ENCODE results near the gene CHN1.

CHN1 gene

DNA sequence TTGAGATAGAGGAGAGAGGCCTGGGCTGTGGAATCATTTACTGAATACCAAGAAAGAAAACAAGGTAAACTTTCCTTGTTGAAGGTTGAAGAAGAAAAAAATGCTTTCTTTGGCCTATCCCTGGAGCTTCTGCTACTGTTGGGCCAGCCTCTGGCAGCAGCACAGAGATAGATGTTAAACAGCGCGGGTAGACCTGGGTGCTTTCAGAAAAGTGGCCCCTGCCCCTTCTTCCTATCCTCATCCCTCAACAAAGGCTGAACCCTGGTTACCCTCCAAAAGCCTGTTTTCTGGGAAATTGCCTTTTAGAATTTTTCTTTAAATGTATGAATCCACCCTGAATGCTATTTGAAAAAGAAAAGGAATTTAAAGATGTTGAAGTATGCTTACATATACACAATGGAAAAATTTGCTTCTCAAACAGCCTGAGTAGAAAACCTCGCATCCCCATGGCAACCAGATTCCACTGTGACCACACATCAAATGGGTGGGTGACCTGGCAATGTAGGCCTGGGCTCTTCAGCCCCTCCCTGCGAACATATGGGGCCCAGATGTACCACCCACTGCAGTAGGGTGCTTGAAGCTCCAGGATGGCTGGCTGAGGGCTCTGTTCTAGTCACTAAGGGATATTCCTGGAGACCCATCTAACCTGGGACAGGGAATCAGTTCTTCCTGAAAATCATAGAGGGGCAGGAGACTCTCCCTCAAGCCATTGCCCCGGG is 217.5 kb downstream of the CHN1 start:
- peak; percentile 33 for DNase-seq (ENCODE audit: low spot score)

DNA sequence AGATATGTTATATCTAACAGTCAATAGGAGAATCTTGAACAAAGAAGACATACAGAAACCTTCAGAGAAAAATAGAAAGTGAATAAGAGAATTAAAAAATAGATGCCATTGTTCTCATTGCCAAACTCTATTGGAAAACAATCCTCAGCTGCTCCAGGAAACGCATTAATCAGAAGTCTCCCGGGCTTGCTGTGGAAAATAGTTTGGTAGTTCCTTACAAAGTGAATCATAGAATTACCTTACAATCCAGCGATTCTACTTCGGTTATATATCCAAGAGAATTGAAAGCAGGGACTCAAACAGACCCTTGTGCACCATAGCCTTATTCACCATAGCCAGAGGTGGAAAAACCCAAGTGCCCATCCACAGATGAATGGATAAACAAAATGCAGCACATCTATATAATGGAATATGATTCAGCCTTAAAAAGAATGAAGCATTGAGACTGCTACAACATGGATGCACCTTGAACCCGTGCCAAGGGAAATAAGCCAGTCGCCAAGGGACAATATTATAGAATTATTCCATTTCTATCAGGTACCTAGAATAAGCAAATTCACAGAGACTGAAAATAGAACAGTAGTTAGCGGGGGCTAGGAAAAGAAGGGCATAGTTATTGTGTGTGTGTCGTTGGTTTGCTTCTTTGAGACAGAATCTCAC is 219.0 kb downstream of the CHN1 start:
- no peak for DNase-seq (ENCODE audit: low spot score)

DNA sequence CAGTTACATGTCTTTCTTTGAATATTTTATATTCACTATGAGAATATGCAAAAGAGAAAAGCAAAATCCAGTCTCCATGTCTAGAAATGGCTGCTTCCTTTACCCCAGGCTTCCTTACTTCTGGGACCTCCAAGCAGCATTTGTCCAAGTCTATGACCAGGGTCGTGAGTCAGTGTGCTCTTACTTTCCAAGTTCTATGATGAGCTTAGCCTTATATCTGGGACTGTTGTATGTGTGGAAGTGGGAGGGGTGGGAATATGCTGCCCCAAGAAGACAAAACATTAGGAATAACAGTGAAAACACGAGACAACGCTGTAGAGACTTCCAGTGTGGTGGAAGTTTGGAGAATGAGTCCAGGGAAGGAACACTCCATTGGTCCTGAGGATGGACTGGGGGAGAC is 219.7 kb downstream of the CHN1 start:
- DNase-seq (ENCODE audit: low spot score): no peak

DNA sequence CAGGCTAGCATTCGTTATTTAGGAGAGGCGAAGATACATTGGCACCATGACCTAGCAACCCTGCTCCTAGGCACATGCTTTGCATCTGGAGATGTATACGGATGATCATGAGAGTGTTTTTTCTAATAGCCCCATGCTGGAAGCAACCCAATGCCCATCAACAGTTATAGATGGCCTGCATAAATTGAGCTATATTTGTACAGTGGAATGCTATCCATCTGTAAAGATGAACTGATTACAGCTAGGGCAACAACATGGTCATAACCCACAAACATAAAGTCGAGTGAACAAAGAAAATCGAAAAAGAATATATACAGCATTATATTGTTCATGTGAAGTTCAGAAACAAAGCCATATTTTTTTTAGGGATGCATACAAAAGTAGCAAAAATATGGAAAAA is 220.3 kb downstream of the CHN1 start:
- no peak for DNase-seq (ENCODE audit: low spot score)

DNA sequence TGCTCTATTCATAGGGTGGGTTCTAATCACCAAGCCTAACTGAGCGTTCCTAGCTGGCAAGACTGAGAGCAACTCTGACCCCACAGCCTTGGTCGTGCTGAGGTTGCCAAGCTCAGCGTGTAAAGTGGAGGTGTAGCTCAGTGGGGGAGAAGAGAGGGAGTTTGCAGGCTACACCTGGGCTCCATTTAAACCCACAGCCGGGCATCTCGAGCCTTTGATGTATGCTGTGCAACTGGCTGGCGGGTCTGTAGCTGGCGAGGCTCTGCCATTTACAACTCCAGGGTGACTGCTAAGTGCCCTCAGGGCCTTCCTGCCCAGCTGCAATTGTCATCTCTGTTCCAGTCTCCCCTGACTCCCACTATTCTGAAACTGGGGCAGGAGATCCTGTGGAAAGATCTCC is 220.9 kb downstream of the CHN1 start:
- no peak for DNase-seq (ENCODE audit: low spot score)

DNA sequence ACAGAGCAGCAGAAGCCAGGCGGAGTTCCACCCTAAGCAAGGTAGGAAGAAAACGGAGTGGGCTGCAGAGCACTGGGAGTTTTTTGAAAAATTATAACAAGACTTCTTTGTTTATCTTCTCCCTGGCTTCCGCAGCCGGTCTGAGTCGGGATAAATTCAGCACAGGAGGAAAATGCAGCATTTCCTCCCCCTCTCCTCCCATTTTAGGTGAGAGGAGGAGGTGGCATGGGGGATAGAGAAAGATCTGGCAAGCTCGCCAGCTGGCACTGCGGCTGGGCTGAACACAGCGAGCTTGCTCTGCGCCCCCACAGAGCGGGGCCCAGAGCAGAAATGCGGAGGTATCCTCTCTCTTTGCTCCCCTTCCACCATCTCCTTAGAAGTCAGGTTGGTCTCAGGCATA is 223.2 kb downstream of the CHN1 start:
- DNase-seq (ENCODE audit: low spot score): no peak

DNA sequence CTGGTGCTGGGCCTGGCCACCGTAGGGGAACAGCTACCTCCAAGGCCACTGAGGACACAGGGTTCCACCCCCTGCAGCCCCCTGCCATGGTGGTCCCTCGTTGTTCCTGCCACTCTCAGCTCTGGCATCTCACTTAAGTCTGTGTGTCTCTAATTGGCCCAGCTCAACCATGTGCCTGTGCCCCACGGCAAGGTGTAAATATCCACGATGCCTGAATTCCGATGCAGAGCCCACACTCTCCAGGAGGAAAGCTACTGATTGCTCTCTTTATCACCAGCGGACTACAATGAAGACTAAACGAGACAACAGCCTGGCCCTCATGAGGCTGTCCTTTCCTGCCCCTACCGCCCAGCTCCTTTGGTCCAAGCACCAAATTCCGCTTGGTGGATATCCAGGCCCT is 223.9 kb downstream of the CHN1 start:
- DNase-seq (ENCODE audit: low spot score): no peak

DNA sequence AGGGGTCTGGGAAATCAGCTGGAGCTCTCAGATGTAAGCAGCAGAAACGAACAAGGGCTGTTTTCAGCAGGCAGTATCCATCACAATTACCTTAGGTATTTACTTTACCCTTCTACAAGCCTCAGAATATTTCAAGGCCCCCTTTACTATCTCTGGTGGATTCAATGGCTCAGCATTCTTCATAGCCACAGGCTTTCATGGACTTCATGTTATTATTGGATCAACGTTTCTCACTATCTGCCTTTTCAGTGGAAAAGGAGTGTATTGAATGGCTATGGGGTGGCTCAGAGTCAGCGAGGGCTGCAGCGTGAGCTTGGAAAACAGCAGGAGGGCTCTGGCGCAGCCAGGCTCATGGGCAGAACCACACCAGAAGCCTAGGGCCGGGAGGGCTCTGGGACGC is 224.3 kb downstream of the CHN1 start:
- no peak for DNase-seq (ENCODE audit: low spot score)

DNA sequence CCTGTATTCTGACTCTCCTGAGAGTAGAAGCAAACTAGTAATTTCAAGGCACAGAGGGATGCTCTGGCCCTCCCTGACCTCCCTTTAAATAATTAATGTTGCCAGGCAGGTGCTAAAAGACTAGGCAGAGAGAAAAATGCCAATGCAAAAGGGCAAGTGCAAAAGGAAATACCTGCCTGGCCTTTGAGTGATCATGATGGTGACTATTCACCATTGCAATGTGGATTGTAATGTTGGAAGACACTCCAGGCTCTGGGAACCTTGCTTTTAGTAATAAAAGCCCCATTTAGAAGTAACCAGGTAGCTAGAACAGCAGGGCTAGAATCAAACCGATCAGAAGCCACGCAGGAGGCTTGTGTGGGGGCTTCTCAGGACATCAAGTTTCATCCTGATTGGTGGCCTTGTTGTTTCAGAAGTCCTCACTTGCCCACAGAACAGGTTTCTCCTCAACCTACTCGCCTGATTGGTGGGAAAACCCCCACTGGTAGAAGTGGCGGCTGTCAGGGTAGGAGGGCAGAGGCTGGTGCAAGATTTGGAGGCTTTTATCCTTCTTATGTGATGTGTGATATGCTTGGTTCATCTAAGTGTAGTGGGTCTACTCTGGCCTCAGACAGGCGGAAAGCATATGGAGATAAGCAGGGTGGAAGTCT is 224.9 kb downstream of the CHN1 start:
- peak; percentile 67 for DNase-seq (ENCODE audit: low spot score)

DNA sequence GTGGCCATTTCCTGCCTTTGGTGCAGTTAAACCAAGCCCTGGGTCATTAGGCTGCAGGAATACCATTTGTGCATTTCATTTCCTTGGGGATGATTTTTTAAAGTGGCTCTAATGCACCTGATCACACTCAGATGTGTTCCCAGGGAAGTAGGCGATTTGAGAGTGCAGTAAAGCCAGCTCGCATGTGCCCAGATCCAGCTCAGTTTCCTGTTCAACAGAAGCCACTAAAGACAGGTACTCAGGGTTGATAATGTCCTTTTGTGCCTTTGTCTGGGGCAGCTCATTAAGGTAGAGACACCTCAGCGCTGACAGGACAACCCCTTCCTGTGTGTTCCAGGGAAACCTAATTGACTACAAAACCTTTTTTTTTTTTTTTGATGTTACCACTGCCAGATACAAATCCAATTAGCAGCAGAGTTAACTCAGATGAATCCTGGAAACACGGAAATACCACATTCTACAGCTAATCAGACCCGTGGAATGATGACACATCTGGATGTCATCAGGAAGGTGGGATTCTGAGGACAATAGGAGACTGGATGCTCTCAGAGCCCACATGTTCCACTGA is 225.7 kb downstream of the CHN1 start:
- peak; percentile 61 for DNase-seq (ENCODE audit: low spot score)

DNA sequence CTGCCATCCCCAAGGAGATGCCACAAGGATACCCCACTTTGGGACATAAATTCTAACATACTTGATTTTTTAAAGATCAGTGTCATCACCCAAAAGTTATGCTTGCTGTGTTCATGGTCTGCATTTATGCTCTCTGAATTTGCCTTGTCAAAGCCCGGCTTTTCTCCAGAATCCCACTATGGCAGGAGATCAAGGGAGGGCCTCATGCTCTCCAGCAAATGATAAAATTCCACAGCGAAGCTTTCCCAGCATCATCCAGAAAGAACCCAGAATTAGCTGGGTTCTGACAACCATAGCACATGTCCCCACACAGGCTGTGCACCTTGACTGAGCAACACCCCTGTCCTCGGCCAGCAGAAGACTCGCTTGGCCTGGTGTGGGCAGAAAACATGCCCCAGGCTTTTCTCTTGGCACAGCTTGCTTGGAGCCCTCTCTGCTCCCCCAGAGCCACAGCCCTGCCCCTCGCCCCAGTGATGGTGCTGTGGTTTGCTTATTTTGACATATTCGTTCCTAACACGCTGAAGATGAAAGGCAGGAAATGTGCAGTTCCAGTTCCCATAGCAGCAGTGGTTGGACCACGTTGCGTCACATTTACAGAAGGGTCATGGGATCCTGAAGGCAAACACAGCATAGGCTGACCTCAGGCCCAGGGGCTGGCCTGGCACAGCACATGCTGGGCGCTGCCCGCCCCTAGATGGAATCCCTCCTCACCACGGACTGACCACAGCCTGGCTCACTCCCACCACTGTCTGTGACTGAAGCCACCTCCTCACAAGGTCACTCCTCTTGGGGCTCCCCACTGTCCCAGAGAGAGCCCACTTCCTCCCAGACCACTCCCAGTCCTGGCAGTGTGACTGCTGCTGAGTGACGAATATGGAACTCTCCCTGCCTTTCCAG is 226.8 kb downstream of the CHN1 start:
- peak; percentile 65 for DNase-seq (ENCODE audit: low spot score)

DNA sequence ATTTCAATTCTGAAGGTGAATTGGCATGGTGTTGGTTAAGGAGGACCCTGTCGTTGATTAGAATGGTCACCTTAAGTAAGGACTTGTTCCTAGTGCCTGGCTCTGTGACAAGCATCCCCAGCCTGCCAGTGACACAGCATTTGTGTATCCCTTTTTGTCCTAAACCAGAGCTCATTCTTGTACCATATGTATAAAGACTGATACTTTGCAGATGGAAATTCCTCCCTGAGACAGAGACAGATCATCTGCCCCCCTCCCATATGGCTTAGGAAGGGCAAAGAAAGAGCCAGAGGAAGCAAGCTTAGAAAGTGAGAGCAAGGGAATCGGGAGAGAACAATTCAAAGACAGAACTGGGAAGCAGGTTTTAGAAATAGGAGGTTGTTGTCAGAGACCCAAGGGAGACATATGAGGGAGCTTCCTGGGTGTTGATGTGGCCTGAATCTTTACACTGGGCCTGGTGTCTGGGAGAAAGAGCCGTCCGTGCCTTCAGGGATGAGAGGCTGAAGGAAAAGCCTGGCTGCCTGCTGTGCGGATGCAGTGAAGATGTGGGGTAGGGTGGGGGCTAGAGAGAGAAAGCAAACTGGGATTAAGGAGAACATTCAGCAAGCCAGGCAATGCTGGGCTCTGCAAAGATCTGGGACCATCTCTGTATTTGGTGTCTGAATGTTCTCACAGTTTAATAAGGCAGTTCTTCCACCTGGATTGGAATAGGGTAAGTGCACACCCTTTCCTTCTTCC is 227.7 kb downstream of the CHN1 start:
- no peak for DNase-seq (ENCODE audit: low spot score)

DNA sequence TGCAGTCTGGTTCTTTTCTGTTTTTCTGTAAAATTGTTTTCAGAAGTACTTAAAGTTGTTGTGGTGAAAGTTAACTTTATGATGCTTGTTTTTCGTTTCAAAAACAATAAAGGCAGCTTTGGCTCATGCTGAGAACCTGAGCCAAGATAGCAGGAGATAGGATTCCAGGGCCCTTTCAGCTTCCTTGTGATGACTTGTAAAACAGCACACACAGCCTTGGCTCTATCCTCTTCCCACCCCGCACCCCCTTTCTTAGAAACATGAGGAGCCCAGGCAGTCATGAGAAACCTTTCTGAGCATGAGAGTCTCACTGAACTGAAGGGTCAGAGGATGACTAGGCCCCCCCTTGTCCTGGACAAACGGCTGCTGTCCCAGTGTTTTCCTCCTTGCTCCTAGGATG is 228.5 kb downstream of the CHN1 start:
- no peak for DNase-seq (ENCODE audit: low spot score)

DNA sequence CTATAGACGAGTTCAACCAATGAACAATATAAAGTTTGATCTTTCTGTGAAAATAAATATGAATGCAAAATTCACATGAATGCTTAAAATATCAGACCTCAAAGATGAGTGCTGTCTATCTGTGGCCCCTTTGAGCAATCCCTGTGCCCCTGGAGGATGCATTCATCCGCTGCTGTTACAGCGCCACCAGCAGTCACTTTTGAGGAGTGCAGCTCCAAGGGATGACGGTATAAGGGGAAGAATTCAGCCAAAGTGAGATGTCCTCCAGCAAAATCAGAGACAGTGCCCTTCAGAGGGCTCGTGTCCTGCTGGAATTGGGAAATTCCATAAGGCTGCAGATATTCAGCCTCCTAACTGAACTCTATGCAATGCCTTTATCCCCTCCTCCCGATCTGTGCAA is 229.0 kb downstream of the CHN1 start:
- DNase-seq (ENCODE audit: low spot score): no peak

DNA sequence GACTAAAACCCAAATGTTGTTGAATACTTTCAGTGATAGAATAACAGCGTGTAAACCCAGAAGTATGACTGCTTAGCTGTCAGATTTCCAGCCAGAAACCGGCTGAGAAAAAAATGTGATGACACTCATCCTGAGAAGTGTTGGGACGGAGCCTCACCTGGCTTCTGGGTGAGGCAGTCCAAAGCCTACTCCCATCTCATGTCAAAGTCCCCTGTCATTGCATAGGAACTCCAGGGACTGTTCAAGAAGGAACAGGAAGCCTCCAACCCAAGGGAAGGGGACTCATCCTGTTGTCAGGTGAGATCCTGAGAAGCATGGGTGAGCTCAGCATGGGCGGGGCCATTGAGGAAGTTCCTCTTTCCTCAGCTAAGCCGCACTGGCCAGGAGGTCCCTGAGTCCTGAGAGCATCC is 229.6 kb downstream of the CHN1 start:
- peak; percentile 83 for DNase-seq (ENCODE audit: low spot score)

DNA sequence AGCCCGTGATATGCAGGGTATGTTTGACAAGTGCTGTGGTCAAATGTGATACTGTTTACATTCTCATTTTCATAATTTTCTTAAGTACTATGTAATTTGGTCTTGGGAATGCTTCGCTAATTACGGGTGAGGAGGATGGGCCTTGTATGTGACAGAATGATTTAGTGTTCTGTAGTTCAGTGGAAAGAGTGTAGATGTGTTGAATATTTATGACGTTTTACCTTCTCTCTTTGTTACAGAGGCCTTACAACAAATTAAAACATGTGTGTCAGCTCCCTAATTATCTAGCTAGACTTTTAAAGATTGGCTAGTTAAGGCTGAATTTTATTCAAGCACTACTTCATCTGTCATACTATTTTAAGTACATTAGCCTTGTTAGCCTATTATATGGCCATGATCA is 230.3 kb downstream of the CHN1 start:
- DNase-seq (ENCODE audit: low spot score): no peak

DNA sequence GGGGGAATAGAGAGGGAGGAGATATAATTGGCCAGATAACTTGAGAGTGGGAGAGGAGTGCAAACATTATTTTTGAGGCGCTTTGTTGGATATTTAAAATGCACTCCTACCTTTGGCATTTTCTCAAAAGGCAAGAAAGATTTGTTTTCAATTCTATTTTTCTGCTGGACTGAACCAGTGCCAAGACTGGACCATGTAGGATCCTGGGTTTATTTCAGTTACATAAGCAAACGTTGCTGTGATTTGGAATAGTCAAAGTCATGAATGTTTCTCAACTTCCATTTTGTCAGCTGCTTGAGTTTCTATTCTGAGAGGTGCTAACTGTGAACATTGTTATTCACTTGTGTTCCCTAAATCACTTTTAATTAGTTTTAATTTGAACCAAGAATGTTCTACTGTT is 232.0 kb downstream of the CHN1 start:
- no peak for DNase-seq (ENCODE audit: low spot score)

DNA sequence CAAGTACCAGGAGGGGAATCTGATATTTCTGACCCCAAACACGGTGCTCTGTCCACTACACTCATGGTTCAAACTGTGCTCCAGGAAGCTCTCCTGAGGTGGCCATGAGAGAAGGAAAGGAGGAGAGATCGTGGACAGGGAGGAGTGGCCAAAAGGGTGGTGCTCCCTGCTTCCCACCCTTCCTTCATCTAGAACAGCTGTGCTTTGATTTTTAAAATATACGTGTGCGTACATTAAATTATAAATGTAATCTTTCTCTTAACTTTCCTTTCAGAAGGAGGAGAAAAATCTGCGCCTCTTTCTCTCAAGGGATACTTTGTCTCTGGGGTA is 232.7 kb downstream of the CHN1 start:
- DNase-seq (ENCODE audit: low spot score): no peak

DNA sequence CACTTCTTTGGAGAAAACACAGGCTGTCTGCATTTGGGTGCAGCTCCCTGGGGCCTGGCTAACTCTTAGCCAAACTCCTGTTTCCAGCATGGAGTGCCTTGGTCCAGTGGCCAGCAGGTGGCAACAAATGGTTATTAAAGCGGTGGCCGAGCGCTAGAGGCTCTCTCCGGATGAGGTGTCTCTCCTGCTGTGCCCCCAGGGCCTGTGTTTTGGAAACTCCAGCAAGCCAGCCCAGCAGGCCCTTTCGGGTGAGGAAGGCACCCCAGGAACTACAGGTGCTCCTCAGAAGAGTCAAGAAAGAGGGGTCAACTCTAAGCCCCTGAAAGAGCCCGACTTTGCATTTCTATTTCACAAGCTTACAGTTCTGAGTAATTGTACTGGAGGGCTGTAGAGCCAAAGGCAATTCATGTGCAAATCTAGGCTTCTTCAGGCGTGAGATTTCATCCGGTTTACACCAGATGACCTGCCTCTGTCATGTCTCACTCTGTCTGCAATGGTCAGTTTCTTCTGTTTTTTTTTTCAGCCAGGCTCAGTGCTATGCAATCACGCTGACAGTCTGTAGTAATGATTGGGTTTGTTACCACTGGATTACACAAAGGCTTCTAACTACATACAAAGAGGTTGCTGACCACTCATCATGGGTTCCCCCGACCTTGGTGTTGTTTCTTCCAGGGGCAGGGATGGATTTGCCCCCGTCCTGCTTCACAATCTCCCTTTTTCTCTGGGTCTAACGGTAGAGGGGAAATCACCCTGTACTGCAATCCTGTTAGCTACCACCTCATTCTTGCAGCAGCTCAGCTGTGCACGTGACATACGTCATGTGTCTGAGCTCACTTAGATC is 233.3 kb downstream of the CHN1 start:
- DNase-seq (ENCODE audit: low spot score): peak; percentile 84

DNA sequence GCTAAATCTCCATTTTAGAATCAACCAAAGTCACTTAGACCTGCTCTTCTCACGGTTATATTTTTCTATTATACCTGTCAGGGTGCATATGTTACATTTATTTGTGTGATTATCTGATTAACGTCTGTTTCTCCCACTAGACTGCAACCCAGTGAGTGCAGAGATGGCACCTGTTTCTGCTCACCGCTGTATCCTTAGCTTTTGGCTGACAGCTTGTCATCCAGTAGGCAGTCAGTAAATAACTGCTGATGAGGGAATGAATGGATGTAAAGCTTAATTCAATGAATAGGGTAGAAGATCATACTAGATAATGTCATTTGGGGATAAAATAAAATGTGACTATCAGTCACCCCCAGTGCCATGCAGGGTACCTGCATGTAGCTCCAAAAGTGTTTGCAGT is 234.0 kb downstream of the CHN1 start:
- no peak for DNase-seq (ENCODE audit: low spot score)

DNA sequence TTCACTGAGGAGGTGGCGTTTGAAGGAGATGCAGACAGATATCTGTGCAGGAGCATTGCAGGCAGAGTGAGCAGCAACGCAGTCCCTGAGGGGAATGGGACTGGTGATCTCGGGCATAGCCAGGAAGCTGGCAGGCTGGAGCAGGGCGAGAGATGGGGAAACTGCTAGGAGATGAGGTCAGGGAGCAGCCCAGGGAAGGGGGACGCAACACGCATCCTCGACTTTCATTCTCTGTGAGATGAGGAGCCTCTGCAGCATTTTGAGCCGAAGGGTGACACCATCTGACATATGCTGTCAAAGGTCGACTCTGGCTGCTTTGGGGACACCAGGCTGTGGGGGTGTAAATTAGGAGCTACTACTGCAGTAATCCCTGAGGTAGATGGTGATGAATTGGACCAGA is 236.6 kb downstream of the CHN1 start:
- no peak for DNase-seq (ENCODE audit: low spot score)

Data from kidney tubule cell (primary cell).